Hepatocyte (in vitro differentiated cells): ENCODE measurements around the gene DTD1.

Source experiments
- EZH2phosphoT487 ChIP-seq: fragments of 200-600 bp; sonication (generic); IDR thresholded peaks from one replicate; pipeline ENCODE4 v1.6.1; 2018; ENCODE audit warnings: antibody characterized with exemption, mild to moderate bottlenecking, low read depth, moderate library complexity; ENCODE audit not compliant: unreplicated experiment, severe bottlenecking
- TF ChIP-seq, protein P1 (sequence below): fragments of 200-600 bp; sonication (generic); IDR thresholded peaks from 2 replicates; pipeline ENCODE4 v1.5.1; 2016; ENCODE audit warnings: antibody characterized with exemption, mild to moderate bottlenecking; ENCODE audit not compliant: poor library complexity

DNA sequence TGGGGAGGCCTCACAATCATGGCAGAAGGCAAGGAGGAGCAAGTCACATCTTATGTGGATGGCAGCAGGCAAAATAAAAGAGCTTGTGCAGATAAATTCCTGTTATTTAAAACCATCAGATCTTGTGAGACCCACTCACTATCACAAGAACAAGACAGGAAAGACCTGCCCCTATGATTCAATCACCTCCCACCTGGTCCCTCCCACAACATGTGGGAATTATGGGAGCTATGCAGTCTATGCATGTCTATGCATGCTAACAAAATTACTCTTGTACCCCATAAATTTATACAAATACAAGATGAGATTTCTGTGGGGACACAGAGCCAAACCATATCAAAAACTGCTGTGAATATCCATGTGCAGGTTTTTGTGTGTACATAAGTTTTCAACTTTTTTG lies 200.2 kb downstream of the DTD1 start:
- no peak for TF ChIP-seq EZH2phosphoT487
- TF ChIP-seq, protein P1, sequence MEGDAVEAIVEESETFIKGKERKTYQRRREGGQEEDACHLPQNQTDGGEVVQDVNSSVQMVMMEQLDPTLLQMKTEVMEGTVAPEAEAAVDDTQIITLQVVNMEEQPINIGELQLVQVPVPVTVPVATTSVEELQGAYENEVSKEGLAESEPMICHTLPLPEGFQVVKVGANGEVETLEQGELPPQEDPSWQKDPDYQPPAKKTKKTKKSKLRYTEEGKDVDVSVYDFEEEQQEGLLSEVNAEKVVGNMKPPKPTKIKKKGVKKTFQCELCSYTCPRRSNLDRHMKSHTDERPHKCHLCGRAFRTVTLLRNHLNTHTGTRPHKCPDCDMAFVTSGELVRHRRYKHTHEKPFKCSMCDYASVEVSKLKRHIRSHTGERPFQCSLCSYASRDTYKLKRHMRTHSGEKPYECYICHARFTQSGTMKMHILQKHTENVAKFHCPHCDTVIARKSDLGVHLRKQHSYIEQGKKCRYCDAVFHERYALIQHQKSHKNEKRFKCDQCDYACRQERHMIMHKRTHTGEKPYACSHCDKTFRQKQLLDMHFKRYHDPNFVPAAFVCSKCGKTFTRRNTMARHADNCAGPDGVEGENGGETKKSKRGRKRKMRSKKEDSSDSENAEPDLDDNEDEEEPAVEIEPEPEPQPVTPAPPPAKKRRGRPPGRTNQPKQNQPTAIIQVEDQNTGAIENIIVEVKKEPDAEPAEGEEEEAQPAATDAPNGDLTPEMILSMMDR, result no peak
